ENCODE data around the gene TOLLIP. TPM values are rescaled to one million over a fixed set of nuclear protein-coding genes. Genes with fewer than 3 reads are reported as not detected.

Gene TOLLIP
- polyA plus RNA-seq, 10 donors: 21.0 to 30.5 (median 23.6) TPM

DNA sequence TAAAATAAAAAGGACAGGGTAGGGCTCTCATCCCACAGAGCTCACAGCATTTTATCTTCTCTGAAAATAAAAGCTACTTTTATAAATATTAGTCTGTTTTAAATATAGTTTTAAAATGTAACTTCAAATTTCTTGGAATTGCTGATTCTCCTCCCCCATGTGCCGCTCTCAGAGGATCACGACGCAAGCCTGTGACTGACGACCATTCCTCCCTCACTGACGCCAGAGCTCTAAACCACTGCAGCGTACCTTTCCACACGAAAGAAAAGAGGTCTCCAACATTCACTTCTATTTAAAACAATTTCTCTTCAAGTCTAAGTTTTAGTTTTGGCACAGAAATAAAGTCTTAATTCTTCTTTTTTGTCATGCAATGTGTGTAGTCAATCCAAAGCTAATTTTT is 9.3 kb downstream of the TOLLIP start:
- DNase-seq: no peak

DNA sequence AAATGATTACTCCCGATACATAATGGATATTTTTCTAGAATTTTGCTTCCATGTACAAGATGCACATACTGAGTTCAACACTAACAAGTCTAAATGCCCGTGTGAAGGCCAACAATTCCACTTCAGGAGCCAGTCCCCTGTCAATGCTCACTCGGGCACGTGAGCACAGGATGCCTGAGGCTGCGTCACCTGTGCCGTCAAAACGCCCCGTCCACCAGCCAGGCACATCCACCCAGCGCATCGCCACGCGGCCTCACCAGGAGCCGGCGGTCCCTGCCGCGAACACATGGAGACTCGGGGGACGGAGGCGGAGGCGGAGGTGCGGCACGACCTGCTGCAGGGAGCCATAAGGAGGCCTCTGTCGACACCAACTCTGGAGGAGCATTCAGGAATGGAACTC is 9.8 kb downstream of the TOLLIP start:
- no peak for DNase-seq

DNA sequence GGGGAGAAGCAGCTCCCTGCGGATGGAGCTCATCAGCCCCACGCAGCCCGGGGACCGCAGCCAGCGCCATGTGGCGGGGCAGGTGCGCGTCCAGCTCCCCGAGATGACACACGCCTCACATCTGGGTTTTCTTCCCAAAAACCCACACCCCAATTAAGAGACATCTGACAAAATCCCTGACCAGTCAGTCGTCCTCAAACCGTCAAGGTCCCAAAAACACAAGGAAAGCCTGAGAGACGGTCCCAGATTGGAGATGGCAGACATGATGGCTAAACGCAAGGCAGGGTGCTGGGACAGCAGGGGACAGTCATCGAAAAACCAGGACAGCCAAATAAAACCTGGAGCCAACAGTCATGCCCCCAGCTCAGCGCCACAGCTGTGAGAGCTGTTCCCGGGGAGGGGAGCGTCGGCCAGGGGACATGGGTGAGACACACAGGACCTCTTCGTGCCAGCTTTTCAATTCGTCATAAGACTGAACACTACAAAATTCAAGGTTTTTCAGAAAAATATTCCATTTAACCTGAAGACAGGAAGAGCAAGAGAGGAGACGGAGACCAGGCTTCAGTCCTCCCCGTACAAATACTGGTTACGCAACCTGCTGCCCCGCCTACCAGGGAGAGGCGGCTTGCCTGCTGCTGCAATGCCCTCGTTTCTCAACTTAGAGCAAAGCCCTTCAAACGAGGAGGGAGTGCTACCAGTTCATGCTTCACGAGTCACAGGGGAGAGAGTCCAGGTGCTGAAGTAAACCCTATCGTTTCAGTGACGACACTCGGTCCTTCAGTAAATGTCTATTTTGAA is 10.5 kb downstream of the TOLLIP start:
- DNase-seq: peak in 1 of 3 donors; percentile 27

DNA sequence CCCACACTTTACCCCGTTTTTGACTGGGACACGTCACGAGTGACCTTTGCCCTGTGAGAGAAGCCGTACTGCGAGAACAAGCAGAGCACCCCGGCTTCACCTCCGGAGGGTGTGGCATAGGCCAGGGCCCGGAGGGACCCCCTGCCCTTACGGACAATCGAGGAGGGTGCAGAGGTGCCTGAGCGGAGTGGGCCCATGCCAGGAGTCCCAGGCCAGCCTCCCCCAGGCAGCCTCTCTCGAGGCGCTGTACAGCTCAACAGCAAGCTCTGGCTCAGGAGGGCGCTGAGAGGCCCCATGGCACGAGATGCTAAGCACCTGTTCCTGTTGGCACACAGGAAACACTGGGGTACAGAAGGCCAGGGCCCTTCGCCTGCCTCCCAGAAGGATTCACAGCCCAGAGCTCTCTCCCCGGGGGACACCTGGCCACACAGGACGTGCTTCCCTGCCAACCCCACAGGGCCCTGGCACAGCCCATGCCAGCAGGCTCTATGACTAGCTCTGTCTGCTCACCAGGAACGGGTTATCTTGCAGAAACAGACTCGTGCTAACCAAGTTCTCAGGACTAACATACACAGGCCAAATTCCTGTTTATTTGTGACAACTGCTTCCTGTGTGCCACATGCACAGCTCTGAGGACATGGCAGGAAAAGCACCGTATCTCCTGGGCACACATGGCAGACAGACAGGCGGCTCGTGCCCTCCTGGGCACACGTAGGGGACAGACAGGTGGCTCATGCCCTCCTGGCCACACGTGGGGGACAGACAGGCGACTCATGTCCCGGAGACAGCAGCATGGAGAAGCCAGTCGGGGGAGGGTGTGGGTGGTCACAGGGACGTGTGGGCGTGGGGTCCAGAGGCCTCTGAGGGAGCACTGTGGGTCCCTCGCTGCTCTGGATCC is 11.6 kb downstream of the TOLLIP start:
- no peak for DNase-seq

DNA sequence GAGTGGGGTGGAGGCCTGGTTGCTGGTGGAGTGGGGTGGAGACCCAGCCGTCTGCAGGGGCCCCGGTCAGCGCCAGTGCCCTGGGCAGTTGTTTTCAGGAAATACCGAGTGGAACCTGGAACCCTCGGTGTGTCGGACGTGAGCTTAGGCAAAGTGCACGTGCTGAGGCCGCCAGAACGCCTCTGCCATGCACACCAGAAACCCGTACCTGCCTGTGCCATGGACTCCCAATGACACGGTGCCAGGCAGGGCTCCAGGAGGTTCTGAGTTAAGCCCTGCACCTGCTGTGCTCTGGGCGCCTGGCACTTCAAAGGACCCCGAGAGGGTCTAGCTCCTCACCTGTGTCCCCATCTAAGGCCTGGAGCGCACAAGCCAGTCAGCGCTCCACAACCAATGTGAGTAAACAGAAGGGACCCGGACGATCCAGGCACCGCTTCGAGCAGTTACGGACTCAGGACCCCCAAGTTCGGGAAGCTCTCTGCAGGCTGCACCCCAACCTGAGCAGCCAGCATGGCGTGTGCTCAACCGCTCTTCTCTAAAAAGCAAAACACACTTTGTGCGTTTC is 12.3 kb downstream of the TOLLIP start:
- no peak for DNase-seq

DNA sequence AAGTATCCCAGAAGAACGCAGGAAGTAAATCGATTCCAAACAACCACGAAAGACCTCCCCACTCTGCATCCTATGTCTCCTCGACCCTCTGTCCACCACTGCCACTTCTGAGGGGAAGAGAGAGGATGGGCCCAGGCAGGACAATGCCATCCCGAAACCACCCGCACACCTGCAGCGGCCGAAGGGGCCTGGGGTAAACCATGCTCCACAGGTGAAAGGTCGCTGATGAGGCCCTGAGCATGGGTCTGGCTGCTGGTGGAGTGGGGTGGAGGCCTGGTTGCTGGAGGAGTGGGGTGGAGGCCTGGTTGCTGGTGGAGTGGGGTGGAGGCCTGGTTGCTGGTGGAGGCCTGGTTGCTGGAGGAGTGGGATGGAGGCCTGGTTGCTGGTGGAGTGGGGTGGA is 13.1 kb downstream of the TOLLIP start:
- no peak for DNase-seq

DNA sequence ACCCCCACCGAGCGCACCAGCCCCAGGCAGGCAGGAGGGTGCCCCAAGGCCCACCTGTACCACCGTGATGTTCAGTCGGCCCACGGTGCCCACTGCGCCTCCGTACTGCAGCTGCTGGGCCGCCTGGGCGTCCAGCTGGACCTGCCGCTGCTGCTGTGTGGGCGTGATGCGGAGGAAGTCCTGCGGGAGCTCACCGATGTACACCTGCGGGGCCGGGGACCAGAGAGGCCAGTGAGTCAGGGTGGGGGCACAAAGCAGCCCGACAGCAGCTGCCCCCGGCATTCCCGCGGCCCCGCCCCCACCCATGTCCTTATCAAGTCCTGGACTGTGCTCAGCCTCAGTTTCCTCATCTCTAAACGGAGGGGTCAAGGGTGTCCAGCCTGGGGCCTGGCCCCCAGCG is 13.8 kb downstream of the TOLLIP start:
- no peak for DNase-seq

DNA sequence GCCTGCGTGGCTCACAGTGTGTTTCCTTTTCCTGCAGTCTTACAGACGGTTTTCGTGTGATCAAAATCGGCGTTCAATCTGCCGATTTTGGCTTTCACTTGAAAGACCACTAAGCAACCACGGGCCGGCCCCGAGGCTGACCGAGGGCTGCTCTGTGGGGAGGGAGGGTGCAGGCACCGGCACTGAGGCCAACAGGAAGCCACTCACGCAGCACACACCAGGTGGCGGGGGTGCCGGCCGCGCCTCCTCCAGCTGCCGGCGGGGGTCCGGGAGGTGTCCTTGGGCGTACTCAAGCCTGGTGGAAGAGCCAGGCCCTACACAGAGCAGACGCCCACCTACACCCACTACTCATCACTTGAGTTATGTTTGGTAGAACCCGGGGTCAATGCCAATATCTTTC is 14.3 kb downstream of the TOLLIP start:
- no peak for DNase-seq

DNA sequence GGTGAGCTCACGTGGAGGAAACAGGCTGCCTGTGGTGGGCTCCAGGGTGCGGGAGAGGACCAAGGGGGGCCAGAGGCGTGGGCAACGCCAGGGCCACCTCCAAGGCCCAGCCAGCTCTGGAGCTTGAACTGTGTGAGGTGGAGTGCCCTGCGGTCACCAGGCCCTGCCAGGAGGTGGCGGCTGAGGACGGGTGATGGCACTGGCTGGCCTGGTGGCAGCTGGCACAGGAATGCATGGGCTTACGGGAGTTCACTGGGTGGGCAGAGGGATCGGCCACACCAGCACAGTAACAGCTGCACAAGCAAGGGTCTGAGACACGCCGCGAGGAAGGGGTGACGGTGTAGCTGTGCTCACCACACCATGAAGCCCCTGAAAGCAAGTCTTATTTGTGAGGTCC is 15.8 kb downstream of the TOLLIP start:
- DNase-seq: peak in 1 of 3 donors; percentile 20

DNA sequence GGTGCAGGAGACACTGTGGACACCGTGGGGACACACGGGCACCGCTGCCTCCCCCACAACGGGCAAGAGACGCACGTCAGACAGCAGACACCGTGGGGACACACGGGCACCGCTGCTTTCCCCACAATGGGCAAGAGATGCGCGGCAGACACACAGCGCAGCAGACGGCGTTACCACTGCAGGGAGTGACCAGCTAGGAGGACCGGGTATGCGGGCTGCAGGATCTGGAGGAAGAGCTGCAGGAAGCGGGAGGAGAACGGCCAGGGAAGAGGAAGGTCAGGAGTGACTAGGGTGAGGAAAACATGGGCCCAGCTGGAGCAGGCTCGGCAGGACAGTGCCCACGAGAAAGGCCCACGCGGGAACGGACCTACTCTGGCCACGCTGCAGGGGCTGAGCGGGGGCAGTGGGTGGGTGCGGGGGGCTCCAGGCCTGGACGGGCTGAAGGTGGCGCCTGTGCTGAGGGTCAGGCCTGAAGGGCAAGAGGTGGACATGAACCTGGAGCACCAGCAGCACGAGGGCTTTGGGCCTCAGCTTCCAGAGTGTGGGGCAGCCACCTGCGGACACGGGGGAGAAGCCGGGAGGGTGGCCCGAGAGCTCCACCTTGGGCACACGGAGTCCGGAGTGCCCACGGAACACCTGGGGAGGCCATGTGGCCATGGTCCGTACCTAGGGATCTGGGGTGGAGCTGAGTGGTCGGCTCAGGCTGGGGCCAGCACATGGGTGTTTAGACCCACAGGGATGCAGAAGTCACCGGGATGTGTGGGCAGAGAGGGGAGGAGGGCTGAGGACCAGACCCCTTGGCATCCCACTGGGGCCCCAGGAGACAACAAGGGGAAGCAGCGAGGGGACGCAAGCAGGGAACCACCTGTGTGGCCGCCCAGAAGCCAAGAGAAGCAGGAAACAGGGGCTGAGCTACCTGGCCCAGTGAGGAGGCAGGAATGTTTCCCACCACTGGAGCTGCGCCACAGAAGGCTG is 16.5 kb downstream of the TOLLIP start:
- no peak for DNase-seq

DNA sequence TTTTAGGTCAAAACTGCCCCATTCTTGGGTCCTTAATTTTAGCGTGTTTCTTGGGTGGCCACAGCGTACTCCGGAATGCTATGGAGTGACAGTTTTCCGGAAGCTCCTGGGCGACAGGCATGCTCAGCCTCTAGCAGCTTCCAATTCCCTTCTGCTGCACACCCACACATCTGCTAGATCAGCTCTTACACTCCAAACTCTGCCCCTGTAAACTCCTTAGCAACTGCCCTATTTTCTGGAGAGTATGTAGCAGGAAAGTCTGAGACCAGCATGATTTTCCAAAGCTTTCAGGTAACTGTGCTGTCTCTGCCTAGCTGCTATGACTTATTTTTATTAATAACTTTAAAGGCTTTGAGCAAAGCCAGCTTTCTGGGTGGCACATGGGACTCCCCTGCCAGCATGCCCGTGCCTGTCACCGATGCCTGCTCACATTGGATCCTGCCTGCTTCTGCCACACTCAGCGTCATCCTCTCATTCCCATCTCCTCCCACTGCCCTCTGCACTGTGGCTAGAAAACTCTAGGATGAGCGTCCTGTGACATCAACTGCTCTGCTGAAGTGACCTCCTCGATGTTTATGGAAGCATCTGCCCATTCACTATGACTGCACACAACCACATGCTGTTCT is 17.3 kb downstream of the TOLLIP start:
- DNase-seq: no peak

DNA sequence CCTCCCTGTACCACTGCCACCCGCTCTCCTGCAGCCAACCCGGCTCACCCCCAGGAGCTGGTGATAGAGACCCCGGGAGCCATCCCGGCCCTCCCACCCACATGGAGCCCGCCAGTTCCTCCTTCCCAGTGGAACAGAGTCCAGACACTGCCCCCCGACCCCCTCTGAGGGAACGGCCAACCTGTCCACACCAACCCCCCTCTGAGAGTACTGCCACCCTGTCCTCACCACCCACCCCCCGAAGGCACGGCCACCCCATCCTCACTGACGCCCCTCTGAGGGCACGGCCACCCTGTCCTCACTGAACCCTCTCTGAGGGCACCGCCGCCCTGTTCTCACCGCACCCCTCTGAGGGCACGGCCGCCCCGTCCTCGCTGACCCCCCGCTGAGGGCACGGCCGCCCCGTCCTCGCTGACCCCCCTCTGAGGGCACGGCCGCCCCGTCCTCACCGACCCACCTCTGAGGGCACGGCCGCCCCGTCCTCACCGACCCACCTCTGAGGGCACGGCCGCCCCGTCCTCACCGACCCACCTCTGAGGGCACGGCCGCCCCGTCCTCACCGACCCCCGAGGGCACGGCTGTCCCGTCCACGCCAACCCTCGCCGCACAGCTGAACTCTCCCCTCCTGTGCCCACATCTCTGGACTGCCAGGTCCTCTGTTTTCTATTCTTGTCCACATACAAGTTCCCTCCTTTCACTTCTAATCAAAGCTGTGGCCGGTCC is 18.0 kb downstream of the TOLLIP start:
- no peak for DNase-seq

DNA sequence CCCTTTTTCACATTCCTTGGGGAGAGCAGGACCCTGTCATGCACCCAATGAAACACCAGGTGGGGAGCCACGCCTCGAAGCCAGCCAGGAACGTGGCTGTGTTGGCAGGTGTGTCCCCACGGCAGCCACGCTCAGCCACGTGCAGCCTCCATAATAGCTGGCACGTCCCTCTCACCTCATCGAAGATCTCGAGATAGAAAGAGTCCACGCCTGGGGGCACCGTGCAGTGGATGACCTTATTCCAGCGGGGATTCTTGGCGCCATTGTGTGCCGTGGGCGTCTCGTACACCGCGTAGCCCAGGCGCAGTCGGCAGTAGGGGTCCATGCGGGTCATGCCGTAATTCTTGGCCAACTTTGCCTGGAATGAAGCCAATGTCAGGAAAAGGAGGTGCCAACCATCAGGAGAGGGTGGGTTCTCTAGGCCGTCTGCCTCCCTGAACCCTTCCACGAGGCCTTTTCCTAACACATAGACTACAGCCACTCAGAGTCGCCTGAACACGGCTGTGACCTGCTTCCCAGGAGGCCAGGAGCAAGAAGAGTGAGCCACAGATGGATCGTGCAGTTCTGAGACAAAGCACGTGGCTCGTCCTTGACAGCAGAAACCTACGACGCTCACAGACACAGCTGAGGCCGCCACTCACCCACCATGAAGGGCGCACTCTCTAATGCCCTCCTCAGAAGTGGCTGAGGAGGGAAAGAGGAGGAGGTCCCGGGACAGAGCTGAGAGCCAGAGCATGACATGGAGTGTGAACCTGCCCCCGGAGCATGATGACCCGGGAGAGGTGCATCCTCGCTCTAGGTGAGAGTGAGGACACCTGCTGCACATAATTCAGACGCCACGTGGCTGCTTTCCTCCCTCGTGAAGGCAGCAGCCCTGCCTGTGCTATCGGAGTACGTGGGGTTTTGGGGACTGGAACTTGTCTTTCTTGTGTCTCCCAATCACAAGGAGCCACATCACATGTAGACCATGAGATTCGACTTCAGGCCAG is 19.1 kb downstream of the TOLLIP start:
- no peak for DNase-seq

DNA sequence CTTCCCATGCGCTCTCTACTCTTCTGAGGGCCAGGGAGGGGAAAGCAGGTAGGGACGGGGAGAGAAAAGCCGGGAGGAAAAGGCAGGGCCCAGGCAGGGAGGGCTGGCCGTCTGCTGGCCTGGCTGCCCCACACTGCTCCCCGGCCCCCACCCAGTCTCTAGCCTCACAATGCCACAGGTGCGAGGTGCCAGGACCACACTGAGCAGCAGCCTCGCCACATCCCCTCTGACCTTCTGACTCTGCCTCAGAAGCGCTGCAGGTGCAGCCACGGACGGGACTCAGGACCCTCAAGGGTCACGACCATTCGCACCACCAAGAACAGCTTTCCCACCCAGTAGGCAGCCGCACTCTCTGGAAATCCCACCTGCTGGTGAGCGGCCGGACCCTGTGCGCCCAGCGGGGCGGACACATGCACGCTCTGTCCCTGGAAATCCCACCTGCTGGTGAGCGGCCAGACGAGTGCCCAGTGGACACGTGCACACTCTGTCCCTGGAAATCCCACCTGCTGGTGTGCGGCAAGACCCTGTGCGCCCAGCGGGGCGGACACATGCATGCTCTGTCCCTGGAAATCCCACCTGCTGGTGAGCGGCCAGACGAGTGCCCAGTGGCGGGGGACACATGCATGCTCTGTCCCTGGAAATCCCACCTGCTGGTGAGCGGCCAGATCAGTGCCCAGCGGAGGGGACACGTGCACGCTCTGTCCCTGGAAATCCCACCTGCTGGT is 20.1 kb downstream of the TOLLIP start:
- no peak for DNase-seq

DNA sequence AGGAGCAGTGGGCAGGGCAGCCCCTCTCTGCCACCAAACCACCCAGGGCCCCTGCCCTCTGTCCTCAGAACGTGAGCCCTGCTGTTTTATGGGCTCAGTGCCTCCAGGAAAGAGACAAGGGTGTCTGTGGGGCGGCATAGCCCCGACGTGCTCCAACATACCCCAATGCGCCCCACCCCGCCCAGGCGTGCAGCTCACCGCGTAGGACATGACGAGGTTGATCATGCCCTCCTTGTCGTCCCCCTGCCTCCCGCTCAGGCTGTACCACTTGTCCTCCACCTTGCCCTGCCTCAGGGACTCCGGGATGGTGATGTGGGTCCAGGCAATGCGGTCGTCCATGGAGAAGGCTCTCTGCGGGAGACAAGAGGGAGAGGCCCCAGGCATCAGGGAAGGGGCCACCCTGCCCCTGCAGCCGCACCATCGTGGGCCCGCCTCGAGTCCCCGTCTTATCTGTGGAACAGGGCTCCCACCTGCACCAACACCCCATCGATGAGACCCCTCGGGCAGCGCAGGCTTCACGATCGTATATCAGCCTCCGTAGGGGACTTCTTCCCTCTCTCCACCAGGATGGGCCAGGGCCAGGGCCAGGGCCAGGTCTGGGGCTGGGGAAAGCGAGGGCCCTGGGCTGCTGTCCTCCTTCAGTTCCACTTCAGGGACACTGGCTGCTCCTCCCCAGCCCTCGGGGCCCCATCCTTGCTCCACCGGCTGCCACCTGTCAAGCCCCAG is 20.8 kb downstream of the TOLLIP start:
- no peak for DNase-seq

DNA sequence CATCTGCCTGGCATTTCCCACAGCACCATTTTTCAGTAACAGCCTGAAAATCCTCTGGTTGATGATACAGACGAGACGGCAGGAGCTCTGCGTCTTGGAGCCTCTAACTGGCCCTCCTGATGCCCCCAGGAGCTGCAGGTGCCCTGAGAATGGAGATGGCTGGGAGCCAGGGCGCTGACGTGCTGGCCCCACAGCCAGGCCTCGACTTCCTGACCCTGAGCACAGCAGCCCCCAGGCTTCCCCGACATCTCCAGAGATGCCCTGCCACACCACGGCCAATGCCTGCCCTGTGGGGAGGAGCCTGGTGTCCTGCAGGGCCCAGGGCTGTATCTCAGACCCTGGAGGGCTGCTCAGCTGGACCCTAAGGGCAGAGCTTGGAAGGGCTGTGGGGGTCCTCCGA is 21.5 kb downstream of the TOLLIP start:
- DNase-seq: no peak

DNA sequence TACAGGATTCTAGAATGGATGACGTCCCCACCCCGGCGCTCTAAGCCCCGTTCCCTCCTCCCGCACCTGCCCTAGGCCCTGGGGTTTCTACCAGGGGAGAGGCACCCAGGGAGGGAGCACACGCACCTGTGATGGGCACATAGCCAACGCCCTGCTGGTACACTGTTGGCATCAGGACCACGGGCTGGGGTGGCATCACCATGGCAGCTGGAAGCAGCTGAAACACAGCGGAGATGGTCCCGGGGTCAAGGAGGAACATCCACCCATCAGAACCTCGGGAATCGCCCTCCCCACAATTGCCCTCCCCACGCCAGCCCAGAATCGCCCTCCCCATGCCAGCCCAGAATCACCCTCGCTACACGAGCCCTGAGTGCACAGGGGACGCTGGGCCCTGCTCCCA is 23.6 kb downstream of the TOLLIP start:
- no peak for DNase-seq

DNA sequence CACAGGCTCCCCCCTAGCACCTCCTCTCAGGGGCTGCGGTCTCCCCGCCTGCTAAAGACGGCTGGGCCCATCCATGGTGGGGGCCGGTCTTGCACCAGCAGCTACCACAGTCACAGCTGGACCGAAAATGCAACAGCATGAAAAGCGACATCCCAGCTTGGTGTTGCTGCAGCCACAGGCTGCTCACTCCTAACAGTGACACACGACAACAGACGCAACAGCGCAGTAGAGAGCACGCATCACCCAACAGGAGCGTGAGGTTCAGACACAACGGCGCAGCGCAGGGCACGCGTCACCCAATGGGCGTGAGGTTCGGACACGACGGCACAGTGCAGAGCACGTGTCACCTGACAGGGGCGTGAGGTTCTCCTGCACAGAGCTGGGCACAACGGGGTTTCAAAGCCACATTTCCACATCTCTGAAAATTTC is 24.1 kb downstream of the TOLLIP start:
- no peak for DNase-seq
